HEK293 (cell line): ENCODE results near the gene OR9A2.

Experiments
- CTCF ChIP-seq: fragments of 450-650 bp; formaldehyde crosslinking; IDR thresholded peaks from 2 replicates; pipeline ENCODE4 v1.5.1; 2016; ENCODE audit warnings: missing biosample characterization, missing genetic modification characterization
- KLF8 ChIP-seq: fragments of 450-650 bp; formaldehyde crosslinking; IDR thresholded peaks from 2 replicates; pipeline ENCODE4 v1.5.1; 2016; ENCODE audit warnings: missing biosample characterization, missing genetic modification characterization
- PBX3 ChIP-seq: sonication (generic); formaldehyde crosslinking; IDR thresholded peaks from 2 replicates; pipeline ENCODE4 v1.8.1; 2022; ENCODE audit warnings: mild to moderate bottlenecking, moderate library complexity, missing genetic modification reagents
- YY1 ChIP-seq: fragments of 450-650 bp; formaldehyde crosslinking; IDR thresholded peaks from 2 replicates; pipeline ENCODE4 v1.5.1; 2018; ENCODE audit warnings: missing biosample characterization, missing genetic modification characterization
- ZNF660 ChIP-seq: fragments of 450-650 bp; IDR thresholded peaks from 2 replicates; pipeline ENCODE4 v1.5.1; 2018; ENCODE audit warnings: missing biosample characterization, mild to moderate bottlenecking, missing genetic modification characterization

- TF ChIP-seq CTCF (tag by site-specific recombination) (no peak), YY1 (tag by site-specific recombination) (no peak), PBX3 (CRISPR knock-in tag) (no peak), KLF8 (tag by site-specific recombination) (no peak), ZNF660 (no peak)
Observed at GRCh38 chr7:143023047-143023446, 3.9 kb downstream of the OR9A2 start.
